ENCODE data around the gene MAGOH.

Gene MAGOH

DNA sequence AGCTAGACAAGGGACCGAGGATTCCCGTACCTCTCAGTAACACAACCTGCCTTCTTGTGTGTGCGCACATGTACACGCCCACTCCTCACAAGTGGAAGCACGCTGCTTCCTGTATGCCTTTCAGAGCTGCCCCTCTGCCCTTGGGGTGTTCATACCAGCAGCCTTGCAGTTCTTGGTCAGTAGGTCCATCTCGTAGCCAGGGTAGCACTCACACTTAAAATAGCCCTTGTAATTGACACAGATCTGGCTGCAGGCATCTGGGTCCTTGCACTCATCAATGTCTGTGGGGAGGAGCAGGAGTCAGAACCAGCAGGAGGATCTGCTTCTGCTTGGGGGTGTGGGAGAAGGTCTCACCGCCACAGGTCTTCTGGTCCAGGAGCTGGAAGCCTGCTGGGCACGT is 32.6 kb upstream of the MAGOH start:
- DNase-seq (ENCODE audit: low spot score), result no peak

DNA sequence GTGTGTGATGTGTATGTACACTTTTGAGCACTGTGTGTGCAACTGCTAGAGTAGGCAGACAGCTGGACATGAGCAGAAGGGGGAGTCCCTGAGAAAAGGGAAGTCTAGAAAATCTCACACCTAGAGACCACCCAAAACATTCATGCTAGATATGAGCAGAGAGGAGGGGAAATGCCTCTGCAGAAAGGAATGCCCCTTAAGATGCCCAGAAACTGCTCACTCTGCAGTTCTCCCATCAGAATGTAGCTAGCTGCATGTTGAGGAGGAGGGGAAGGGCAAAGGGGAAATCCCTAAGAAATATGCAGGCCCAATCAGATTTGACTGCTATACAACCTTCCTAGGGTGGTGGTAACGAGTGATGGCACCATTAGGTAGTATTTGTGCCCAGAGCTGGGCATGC is 31.8 kb upstream of the MAGOH start:
- no peak for DNase-seq (ENCODE audit: low spot score)

DNA sequence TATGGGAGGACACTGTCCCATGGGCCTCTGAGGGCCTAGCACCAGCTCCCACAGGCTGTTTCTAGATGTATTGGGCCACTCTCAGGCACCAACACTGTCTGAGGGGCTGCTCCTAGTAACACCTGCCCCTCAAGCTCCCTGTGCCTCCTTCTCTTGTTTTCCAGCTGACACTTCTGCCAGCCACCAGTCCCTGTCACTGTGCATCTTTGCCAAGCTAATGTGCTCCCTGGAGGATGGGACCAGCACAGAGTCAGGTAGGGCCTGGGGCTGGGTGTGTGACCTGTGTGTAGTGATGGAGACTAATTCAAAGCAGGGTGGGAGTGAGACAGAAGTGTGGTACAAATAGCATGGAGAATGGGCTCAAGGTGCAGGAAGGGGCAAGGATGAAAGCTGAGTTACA is 29.4 kb upstream of the MAGOH start:
- no peak for DNase-seq (ENCODE audit: low spot score)

DNA sequence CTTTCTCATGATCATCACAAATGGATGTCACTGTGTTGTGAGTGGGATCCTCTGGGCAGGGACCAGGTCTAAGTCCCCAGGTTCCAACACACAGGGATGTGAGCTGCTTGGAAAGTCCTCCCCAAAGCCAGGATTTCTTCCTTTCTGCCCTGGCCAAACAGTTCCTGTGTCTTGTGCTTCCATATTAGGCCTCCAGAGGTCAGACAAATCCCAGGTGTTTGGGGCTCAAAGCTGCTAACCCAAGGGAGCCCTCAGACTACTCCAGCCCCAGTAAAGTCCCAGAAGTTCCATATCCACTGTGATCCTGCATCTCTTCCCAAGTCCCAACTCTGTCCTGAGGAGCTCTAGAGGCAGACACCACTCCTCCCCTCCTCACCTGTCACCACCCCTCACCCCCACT is 27.7 kb upstream of the MAGOH start:
- no peak for DNase-seq (ENCODE audit: low spot score)

DNA sequence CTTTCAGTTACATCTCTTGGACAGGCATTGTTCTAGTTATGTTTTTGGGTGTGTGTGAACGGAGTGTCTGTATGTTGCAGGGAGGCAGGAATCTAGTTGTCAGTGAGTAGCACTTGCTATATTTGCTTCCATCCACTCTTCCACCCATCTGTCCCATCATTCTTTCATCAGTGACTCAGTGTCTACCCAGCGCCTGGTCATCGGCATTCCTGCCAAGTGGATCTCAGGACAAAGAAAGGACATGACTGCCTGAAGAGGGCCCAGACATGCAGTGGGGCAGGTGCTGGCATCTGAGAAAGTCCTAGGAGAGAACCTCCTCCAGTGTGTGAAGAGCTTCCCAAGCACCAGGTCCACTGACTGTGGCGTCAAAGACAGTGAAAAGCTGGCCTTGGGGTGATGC is 27.3 kb upstream of the MAGOH start:
- DNase-seq (ENCODE audit: low spot score), result peak; percentile 43

DNA sequence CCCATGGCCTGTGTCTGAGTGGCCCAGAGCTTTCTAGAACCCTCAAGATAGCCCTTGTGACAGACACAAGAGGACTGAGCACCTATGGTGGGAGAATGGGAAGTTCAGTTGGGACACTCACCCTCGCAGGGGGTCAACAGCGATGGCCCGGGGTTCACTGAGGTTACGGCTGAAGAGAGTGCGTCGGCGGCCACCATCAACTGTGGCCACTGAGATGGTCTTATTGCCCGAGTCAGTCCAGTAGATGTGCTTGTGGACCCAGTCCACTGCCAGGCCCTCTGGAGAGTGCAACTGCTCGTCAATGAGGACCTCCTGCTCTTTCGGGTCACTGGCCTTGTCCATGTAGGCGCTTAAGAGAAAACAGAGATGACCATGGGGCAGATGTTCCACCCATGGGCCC is 25.7 kb upstream of the MAGOH start:
- DNase-seq (ENCODE audit: low spot score), result no peak

DNA sequence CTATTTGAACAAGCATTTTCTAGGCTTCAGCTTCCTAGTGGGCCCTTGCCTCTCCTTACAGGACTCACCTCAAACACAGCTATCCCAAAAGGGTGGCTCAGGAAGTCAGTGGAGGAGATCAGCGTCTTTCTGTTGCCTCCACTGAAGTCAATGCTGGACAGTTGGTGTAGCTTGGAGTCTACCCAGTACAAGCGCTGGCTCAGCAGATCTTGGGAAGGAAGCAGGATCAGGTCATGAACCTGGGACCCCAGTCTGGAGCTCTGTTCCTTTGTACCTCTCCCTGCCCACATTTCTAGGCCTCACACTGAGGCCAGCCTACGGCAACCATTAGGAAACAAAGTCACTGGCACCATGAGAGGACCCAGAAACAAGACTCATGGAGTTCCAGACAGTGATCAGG is 23.7 kb upstream of the MAGOH start:
- DNase-seq (ENCODE audit: low spot score), result no peak

DNA sequence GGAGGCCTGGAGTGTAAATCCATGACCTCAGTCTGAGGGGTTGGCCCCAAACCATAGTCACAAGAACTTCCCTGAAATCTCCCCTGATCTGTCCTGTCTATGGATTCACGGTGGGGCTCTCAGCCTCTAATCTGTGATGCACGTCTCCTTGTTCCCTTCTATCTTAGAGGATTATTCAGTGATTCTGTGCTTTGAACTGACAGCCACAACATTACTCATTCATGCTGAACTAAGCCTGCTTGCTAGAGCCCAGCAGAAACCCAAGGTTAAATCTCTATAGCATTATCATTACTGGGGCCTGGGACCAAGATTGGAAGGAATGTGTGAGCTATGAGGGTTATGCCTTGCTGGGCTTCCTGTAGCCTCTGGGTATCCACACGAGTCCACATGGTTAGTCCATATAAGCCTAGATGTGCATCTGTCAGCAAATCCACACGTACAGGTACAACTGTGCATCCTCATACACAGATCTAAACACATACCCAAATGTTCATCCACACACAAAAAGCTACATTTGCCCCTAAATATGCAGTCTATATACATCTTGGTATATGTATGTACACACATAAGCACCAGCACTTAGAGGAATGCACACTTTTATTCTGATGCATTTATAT is 22.4 kb upstream of the MAGOH start:
- DNase-seq (ENCODE audit: low spot score), result no peak

DNA sequence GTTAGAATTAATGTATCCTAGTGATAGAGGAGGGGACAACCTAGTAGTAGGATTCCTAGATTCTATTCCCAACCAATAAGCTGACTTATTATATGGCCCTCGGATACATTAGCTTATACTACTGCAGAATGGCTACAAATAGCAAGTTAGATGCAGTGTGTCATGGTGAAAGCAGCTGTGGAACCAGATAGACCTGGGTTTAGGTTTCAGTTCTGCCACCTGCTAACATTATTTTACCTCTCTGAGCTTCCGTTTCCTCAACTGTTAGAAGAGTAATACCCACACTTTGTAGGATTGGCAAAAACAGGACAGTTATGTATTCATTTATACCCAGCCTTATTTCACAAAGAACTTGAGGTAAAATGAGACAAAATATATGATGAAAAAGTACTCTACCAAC is 21.6 kb upstream of the MAGOH start:
- DNase-seq (ENCODE audit: low spot score), result no peak

DNA sequence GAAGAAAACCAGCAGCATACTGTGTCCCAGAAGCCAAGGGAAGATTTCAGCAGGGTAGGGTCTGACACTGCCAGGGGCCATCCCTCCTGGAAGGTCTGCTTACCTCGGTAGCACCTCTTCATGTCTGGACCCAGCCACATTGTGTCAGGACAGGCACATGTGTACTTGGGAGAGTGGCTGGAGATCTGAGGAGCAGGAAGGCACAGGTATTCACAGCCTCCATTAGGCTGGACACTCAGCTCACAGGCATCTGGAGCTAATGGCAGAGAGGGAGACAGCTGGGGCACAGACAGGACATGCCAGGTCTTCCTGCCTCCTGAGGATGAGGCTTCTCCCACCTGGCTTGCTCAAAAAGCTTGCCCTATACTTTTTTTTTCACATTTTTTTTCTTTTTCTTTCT is 19.9 kb upstream of the MAGOH start:
- DNase-seq (ENCODE audit: low spot score), result no peak

DNA sequence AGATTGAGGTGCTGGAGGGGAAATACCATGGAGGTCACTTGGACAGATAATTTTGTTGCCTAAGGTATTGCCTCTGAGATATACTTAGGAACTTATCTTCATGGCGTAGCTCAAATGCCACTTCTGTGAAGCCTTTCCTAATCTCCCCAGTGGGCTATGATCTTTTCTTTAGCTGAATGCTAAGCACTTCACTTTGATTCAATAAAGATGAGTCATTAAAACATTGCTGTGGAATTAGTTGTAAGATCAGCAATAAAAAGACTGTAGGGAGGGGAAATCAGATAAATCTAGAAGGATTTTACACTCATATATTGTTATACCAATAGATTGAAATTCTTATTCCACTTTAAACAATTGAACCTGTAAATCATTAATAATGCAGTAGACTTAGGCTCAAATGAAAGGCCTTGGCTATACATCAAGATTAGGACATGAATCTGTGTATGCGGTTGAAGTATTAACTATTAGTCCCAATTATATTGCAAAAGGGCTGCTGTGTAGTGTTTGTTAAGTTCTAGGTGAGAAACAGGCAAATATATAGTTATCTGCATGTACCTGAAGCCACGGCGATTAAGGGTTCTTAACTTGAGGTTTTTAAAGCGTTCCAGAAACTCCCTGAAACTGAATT is 19.2 kb upstream of the MAGOH start:
- DNase-seq (ENCODE audit: low spot score), result no peak

DNA sequence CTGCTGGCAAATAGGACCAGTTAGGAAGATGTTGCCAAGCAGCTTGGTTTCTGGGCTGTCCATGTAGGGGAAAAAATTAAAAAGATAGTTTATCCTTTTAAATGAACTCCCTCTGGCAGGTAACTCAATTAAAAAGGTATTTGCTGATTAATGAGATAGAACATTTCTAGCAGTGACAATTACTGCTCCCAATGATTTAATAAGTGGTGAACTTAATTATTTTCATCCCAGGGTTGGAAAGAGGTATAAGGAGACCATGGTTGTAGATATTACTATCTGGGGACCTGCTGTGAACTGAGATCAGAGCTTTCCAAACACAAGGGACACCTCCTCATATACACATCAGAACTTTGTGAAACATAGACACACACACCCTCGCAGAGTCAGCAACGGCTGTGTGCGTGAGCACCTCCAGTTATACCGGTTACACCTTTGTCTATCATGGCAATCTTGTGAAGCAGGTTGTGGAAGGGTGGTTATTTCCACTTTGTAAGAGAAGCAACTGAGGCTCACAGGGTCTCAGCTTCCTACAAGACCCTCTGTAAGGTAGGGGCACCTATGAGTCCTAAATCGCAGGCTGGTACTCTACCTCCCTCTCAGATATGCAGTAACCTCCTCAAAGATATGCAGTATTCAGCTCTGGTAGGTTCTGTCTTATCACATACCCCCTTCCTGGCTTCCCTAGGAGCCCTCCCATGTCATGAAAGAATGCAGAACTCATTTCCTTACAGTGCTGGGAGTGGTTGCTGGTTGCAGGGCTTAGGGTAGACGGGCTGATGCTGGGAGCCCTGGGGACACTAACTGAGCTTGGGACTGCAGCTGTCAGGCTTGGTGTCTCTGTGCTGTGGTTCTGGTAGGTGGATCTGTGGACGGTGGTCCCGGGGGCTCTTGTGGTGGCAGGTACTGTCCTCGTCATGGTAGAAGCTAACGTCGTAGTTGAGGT is 18.5 kb upstream of the MAGOH start:
- no peak for DNase-seq (ENCODE audit: low spot score)

DNA sequence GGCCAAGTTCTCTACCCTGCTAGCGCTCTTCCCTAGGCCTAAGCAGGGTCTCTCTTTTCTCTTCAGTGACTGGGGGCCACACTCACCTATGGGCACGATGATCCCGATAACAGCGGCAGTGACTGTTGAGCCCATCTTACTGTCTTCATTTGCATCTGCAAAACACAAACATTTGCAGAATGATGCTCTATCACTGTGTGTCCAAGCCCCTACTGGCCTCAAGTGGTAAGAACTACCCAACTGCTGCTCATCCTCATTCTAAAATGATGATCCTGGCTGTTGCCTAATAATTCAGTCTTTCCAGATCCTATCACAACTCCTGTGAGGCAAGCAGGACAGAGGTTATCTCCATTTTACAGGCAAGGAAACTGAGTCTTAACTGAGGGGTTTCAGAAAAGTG is 16.7 kb upstream of the MAGOH start:
- DNase-seq (ENCODE audit: low spot score), result no peak

DNA sequence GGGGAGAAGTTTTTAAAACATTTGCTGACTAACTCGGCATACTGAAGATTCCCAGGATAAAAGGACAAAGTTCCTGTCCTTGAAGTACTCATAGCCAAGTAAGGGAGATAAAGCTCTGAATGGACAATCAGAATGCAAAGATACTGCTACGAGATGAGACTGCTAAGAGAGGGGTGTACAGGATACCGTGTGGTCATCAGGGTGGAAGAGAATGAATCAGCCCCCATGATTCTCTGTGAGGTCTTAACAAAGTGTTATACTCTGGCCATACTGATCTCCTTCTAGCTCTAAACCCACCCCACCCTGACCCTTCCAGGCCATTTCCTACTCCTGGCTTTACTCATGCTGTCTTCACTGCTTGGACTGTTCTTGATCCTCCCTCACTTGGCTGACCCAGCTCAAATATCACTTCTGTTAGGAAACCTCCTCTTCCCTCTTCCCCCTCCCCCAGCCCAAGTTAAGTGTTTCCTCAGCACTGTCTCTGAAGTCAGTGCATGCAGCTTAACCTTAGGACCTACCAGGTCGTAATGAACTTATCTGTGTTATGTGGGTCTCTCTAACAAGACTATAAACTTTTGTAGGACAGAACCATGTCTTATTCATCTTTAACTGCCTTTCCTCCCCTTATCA is 15.8 kb upstream of the MAGOH start:
- no peak for DNase-seq (ENCODE audit: low spot score)

DNA sequence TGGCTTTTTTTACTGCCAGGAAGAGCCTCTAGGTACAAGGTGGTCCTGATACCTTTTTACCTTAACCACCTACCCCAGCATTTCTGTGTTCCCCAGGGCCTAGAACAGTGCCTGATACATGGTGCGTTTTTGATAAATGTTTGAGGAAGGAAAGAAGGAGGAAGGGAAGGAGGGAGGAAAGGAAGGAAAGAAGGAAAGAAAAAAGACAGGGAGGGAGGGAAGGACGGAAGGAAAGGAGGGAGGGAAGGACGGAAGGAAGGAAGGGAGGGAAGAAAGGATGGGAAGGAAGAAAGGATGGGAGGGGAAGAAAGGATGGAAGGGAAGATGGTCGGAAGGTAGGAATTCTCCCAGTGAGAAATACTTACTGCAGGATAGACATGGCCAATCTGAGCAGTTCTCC is 12.0 kb upstream of the MAGOH start:
- DNase-seq (ENCODE audit: low spot score), result no peak

DNA sequence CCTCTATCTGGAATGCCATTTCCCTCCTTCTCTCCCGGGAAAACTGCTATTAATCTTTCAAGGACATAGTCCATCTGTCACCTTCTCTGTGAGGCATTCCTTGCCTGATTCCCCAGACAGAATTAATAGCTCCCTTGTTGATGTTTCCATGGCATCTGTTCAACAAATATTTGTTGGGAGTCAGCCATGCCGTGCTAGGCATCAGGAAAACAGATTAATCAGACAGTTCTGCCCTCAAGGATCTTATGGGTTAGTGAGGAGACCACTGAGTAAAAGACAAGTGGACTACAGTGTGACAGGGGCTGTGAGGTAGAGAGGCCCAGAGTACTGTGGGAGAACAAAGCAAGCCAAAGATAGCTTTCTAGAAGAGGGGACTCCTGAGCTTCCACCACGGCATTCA is 11.4 kb upstream of the MAGOH start:
- no peak for DNase-seq (ENCODE audit: low spot score)

DNA sequence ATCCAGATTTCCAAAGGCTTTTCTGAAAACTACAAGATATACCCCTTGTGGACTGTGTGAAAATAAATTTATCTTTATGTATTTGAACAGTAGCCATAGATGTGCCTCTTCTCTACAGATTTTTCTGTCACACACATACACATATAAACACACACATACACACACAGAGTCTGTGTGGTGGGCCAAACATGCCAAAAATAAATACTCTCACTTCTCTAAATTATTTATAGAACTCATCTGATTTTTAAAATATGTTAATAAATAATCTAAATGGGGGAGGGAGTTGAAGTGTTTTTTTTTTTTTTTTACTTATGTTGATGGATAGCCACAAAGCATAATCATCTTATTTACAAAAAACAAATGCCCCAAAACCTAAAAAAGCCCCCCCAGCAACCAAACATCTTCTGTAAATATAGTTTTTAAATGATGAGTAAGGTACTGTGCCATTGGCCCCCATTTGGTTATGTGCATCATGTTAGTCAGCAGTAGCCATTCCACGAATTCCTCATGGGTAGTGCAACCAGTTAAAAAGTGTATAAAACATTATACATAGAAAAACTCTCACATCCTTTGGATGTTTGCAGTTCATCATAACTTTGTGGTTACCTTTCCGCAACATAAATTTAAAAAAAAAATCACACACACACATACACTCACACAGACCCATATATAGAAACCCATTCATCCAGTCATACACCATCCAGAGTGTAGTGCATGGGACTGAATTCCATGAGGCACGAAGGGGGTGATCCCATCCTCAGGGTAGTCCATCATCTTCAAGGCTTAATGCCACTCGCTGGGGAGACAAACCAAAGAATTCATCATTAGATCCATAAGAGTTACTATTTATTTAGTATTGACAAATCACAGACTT is 8.2 kb upstream of the MAGOH start:
- DNase-seq (ENCODE audit: low spot score), result peak; percentile 67

DNA sequence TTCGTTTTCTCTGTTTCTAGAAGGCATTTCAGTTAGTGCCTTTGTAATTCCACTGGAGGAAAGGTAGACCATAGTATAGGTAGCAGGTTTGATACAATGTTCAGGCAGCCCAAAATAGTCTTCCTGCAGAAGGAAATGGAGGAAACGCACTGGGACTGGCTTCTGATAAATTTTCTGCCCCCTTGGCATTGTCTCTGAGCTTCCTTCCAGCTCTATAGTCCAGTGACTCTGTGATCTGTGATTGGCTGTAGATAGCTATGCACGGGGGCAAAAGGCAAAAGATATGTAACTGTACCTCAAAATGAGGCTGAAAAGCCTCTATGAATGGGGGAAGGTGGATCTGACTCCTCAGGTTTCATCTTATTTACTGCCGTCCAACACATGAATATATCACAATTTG is 5.8 kb upstream of the MAGOH start:
- no peak for DNase-seq (ENCODE audit: low spot score)

DNA sequence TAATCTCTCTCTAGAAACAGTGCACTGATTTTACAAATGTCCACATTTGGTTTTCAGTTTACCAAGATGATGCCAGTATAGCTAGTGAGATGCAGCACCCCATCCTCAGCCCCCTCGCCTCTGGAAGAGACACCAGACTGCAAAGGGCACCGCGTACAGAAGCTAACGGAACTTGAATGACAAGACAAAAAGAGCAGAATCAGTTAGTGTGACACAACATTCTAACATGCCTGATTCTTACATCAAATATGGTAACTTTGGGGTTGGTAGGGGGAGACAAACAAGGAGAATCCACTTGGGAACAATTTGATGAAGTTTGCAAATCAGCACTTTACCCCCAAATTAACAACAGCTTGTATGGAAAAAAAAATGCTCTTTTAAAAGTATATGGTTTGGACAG is 4.1 kb upstream of the MAGOH start:
- DNase-seq (ENCODE audit: low spot score), result no peak

DNA sequence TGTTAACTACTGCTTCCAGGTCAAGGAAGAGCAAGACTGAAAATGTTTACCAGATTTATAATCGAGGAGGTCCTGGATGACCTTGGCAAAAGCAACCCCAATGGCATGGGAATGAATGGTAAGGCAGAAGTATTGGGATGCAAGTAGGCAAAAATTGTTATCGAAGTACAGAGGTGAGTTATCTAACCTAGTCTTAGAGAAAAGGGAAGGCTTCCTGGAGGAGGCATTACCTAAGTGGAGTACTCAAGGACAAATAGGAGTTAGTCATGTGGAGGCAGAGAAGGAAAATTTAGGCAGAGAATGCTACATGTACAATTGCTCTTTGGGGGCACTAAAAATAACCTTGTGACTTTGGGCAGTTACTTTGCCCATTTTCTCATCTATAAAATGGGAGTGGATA is 3.5 kb upstream of the MAGOH start:
- DNase-seq (ENCODE audit: low spot score), result no peak

DNA sequence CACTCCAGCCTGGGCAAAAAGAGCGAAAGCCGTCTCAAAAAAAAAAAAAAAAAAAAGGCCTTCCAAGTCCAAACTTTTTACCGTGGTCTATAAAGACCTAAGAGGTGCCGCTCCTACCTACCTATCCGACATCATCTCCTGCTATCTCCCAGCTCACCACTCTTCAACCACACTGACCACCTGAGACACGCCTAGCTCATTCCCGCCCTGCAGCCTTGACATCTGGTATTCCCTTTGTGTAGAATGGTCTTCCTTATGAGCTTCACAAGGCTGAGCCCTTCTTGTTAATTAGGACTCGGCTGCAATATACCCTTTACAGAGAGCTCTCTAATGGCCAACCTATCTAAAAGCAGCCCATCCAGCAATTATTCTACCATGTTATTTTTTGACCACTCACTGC is 680 bp downstream of the MAGOH start:
- no peak for DNase-seq (ENCODE audit: low spot score)

DNA sequence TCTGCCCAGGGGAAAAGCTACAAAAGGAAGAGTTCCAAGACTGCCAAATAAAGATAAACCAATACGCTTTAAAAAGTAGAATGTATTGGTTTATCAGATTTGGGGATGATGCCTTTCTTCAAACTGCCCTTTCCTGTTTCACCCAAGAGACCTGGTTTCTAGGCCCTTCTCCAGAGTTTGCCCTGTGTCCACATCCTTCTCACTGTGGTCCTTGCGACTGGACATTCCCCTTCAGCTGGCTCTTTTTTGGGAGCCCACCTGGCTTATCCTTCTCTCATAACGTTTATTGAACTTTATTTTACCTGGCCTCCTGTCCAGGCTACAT is 17.4 kb downstream of the MAGOH start:
- DNase-seq (ENCODE audit: low spot score), result no peak

Measured in GM03348 (cell line).